Stimulated activated memory B cell treated with anti-CD40 and anti-IgM and Interleukin-4, amounts not matched to agents 10 μg/mL and 1 μg/mL and 100 μg/mL, for 72 hours (primary cell): Measurements from ENCODE around the gene REM2.
A peak's percentile ranks its signal among the peaks of the same experiment; 100 is the strongest.
"Not testable (repeated sequence)": the region's sequence is repeated elsewhere in the genome, so short reads cannot be mapped to it uniquely, and the experiment has no call there.

ENCODE experiments used
- ATAC-seq: fragments of 150-1000 bp; cut with Tn5 transposase; 2 replicates; pipeline ENCODE4 v1.10.0; 2021
- H3K27ac Mint-ChIP-seq: one replicate; pipeline ENCODE4 v1.8.0; 2022; ENCODE audit warnings: mild to moderate bottlenecking, mixed read lengths
- H3K27me3 Mint-ChIP-seq: one replicate; pipeline ENCODE4 v1.8.0; 2022; ENCODE audit warnings: mixed read lengths
- H3K36me3 Mint-ChIP-seq: one replicate; pipeline ENCODE4 v1.8.0; 2022; ENCODE audit warnings: mixed read lengths
- H3K4me1 Mint-ChIP-seq: one replicate; pipeline ENCODE4 v1.8.0; 2022; ENCODE audit warnings: mixed read lengths
- H3K4me3 Mint-ChIP-seq: one replicate; pipeline ENCODE4 v1.8.0; 2022; ENCODE audit warnings: mild to moderate bottlenecking, moderate library complexity, mixed read lengths
- H3K9me3 Mint-ChIP-seq: one replicate; pipeline ENCODE4 v1.8.0; 2022; ENCODE audit warnings: mixed read lengths

Gene REM2

GRCh38 chr14:22845103-22845394 is 38.0 kb upstream of the REM2 start:
- no peaks in the 10 kb centered on the region for H3K9me3 Mint-ChIP-seq
- H3K36me3 Mint-ChIP-seq: no peaks in the 10 kb centered on the region
- no peak overlapping the region for H3K27ac Mint-ChIP-seq
- no peak for ATAC-seq
- H3K4me3 Mint-ChIP-seq: no peak overlapping the region
- H3K27me3 Mint-ChIP-seq: peaks cover 25% of the 10 kb centered on the region
- H3K4me1 Mint-ChIP-seq: peaks cover 19% of the 10 kb centered on the region

GRCh38 chr14:22845821-22846625 is 37.0 kb upstream of the REM2 start:
- Mint-ChIP-seq H3K9me3 (no peaks in the 10 kb centered on the region), H3K27me3 (peaks cover 25% of the 10 kb centered on the region), H3K27ac (peak overlapping the region; percentile 77), H3K36me3 (no peaks in the 10 kb centered on the region), H3K4me3 (no peak overlapping the region), H3K4me1 (peaks cover 19% of the 10 kb centered on the region)
- ATAC-seq: no peak

DNA sequence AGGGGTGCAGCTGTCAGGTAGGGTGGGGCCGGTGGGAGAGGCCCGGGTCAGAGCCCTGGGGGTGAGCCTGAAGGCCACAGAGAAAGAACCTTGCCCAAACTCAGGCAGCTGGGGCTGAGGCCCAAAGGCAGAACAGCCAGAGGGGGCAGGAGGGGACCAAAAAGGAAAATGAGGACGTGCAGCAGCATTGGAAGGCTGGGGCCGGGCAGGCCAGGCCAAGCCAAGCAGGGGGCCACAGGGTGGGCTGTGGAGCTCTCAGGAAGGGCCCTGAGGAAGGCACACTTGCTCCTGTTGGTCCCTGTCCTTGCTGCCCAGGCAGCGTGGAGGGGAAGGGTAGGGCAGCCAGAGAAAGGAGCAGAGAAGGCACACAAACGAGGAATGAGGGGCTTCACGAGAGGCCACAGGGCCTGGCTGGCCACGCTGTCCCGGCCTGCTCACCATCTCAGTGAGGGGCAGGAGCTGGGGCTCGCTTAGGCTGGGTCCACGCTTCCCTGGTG is 36.2 kb upstream of the REM2 start:
- Mint-ChIP-seq H3K27me3 (peaks cover 25% of the 10 kb centered on the region), H3K4me3 (no peak overlapping the region), H3K4me1 (peaks cover 19% of the 10 kb centered on the region), H3K36me3 (no peaks in the 10 kb centered on the region), H3K27ac (peak overlapping the region; percentile 77), H3K9me3 (no peaks in the 10 kb centered on the region)
- no peak for ATAC-seq

- Mint-ChIP-seq H3K4me1 (peaks cover 21% of the 10 kb centered on the region), H3K9me3 (no peaks in the 10 kb centered on the region), H3K4me3 (no peak overlapping the region), H3K27ac (no peak overlapping the region), H3K36me3 (no peaks in the 10 kb centered on the region), H3K27me3 (peaks cover 25% of the 10 kb centered on the region)
- ATAC-seq: no peak
These were observed 35.2 kb upstream of the REM2 start for GRCh38 chr14:22847661-22848341.

DNA sequence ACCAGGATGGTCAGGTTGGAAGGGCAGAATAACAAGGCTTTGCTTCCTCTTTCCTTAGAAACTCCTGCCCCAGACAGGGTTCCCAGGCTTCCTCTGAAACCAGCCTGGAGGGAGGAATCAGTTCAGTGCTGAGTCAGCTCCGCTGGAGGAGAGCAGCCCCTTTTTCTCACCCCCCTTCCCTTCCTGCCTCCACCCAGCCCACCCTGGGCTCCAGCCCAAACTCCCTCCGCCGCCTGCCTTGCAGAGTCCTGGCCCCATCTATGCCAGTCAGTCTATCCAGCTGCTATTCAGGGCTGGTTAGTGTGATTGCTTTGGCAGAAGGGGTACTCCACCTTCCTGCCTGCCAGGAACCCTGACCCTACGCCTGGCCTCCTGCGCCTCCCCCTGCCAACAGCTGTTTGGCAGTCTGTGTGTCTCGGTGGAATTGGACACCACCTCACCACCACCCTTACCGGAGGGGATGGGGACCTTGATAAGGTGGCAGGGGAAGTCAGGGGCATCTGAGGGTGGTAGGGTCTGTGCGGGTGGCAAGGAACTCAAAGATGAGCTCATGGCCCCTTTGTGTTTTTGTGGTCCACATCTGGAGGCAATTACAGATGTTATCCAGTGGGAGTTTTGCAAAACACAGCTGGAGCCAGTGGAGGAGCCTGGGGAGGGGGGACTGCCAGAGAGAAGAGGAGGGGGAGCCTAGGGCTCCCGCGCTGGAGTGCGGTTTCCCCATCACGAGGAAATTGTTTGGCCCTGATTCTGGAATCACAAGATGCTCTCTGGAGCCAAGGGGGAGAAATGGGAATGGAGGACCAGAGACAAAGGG is 34.5 kb upstream of the REM2 start:
- peaks cover 28% of the 10 kb centered on the region for H3K4me1 Mint-ChIP-seq
- H3K27me3 Mint-ChIP-seq: peaks cover 25% of the 10 kb centered on the region
- no peak overlapping the region for H3K27ac Mint-ChIP-seq
- no peak for ATAC-seq
- H3K4me3 Mint-ChIP-seq: no peak overlapping the region
- no peaks in the 10 kb centered on the region for H3K36me3 Mint-ChIP-seq
- H3K9me3 Mint-ChIP-seq: no peaks in the 10 kb centered on the region

DNA sequence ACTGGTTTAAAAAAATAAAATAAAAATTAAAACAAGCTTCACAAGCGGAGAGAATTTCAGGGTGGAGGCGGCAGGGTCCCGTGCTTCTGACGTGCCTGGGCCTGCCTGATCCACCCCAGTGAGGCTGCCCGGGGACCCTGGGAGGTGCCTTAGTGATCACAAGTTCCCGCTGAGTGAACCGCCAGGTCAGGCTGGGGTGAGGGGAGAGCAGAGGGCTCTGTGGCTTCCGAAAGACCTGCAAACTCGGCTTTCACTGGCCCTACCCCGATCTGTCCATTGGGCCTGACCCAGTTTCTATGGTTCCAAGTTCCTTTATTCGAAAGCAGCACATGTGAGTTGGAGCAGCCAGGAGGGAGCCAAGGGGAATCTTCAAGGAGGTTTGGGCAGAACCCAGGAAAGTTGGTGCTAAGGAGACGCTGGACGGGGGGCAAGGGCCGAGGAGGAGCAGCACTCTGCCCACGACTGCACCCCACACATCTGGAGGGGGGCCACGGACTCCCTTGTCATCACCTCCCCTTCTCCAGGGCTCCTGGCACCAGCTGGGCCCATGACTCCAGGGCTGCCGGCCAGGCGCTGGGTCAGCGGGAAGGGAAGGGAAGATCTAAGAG is 33.7 kb upstream of the REM2 start:
- no peak overlapping the region for H3K4me3 Mint-ChIP-seq
- H3K36me3 Mint-ChIP-seq: no peaks in the 10 kb centered on the region
- H3K27me3 Mint-ChIP-seq: peaks cover 25% of the 10 kb centered on the region
- peaks cover 28% of the 10 kb centered on the region for H3K4me1 Mint-ChIP-seq
- no peak overlapping the region for H3K27ac Mint-ChIP-seq
- ATAC-seq: no peak
- H3K9me3 Mint-ChIP-seq: no peaks in the 10 kb centered on the region

- no peaks in the 10 kb centered on the region for H3K9me3 Mint-ChIP-seq
- peak overlapping the region; percentile 24 for H3K27ac Mint-ChIP-seq
- peaks cover 28% of the 10 kb centered on the region for H3K4me1 Mint-ChIP-seq
- no peaks in the 10 kb centered on the region for H3K36me3 Mint-ChIP-seq
- no peak overlapping the region for H3K4me3 Mint-ChIP-seq
- peaks cover 10% of the 10 kb centered on the region for H3K27me3 Mint-ChIP-seq
- ATAC-seq: no peak
These were observed 31.9 kb upstream of the REM2 start for GRCh38 chr14:22850944-22851764.

DNA sequence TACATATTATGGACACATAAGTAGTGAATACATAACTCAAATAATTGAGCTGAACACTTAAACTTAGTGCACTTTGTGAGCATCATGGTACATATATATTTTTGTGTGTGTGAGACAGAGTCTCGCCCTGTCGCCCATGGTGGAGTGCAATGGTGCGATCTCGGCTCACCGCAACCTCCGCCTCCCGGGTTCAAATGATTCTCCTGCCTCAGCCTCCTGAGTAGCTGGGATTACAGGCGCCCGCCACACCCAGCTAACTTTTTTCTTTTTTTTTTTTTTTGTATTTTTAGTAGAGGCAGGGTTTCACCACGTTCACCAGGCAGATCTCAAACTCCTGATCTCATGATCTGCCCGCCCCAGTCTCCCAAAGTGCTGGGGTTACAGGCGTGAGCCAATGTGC is 30.8 kb upstream of the REM2 start:
- not testable (repeated sequence) for H3K27me3 Mint-ChIP-seq, H3K36me3 Mint-ChIP-seq

GRCh38 chr14:22852599-22852939 is 30.5 kb upstream of the REM2 start:
- Mint-ChIP-seq H3K27ac (peak overlapping the region; percentile 65), H3K4me1 (peaks cover 22% of the 10 kb centered on the region), H3K36me3 (no peaks in the 10 kb centered on the region), H3K9me3 (no peaks in the 10 kb centered on the region), H3K27me3 (no peaks in the 10 kb centered on the region), H3K4me3 (no peak overlapping the region)
- no peak for ATAC-seq

More for the DNA sequence above, 30.8 kb upstream of the REM2 start:
- H3K27ac Mint-ChIP-seq, H3K4me3 Mint-ChIP-seq, ATAC-seq, H3K9me3 Mint-ChIP-seq: not testable (repeated sequence)
- H3K4me1 Mint-ChIP-seq: peaks cover 22% of the 10 kb centered on the region

GRCh38 chr14:22852940-22853767 is 29.9 kb upstream of the REM2 start:
- Mint-ChIP-seq H3K9me3 (no peaks in the 10 kb centered on the region), H3K36me3 (no peaks in the 10 kb centered on the region), H3K27me3 (no peaks in the 10 kb centered on the region), H3K4me1 (peaks cover 17% of the 10 kb centered on the region), H3K27ac (peak overlapping the region; percentile 65), H3K4me3 (peak overlapping the region; percentile 76)
- ATAC-seq: peak; percentile 95

DNA sequence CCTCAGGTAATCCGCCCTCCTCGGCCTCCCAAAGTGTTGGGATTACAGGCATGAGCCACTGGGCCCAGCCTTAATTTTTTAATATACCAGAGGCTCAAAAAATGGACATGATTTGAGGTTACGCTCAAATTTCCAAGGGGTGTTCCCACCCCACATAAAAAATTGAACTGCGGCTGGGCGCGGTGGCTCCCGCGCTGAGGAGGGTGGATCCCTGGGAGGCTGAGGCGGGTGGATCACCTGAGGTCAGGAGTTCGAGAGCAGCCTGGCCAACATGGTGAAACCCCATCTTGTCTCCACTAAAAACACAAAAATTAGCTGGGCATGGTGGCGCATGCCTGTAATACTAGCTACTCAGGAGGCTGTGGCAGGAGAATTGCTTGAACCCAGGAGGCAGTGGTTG is 28.7 kb upstream of the REM2 start:
- H3K4me3 Mint-ChIP-seq, ATAC-seq, H3K4me1 Mint-ChIP-seq: not testable (repeated sequence)

GRCh38 chr14:22854963-22855724 is 27.9 kb upstream of the REM2 start:
- ATAC-seq: no peak
- H3K36me3 Mint-ChIP-seq: no peaks in the 10 kb centered on the region
- no peaks in the 10 kb centered on the region for H3K27me3 Mint-ChIP-seq
- no peak overlapping the region for H3K27ac Mint-ChIP-seq
- peaks cover 10% of the 10 kb centered on the region for H3K4me1 Mint-ChIP-seq
- no peak overlapping the region for H3K4me3 Mint-ChIP-seq
- no peaks in the 10 kb centered on the region for H3K9me3 Mint-ChIP-seq

More for the DNA sequence above, 28.7 kb upstream of the REM2 start:
- H3K27ac Mint-ChIP-seq, H3K27me3 Mint-ChIP-seq, H3K36me3 Mint-ChIP-seq, H3K9me3 Mint-ChIP-seq: not testable (repeated sequence)

GRCh38 chr14:22856428-22856827 is 26.6 kb upstream of the REM2 start:
- no peak overlapping the region for H3K4me3 Mint-ChIP-seq
- no peaks in the 10 kb centered on the region for H3K9me3 Mint-ChIP-seq
- peaks cover 10% of the 10 kb centered on the region for H3K4me1 Mint-ChIP-seq
- H3K27ac Mint-ChIP-seq: no peak overlapping the region
- no peaks in the 10 kb centered on the region for H3K27me3 Mint-ChIP-seq
- ATAC-seq: no peak
- H3K36me3 Mint-ChIP-seq: no peaks in the 10 kb centered on the region
